Mammary epithelial cell (primary cell): ENCODE measurements around the gene MYOM3.

Experiments used
- CTCF ChIP-seq, 2 donors: IDR thresholded peaks in 1 of 2; conservative IDR thresholded peaks in 1 of 2; 2 replicates each; pipeline ENCODE4 v1.5.1; 2011 to 2012; ENCODE audit warnings: inconsistent platforms in 2 of 2, low read length in 2 of 2, mild to moderate bottlenecking in 2 of 2, control low read depth in 1 of 2, low read depth in 1 of 2; ENCODE audit not compliant: insufficient read depth in 1 of 2; ENCODE audit errors: extremely low read depth in 1 of 2
- EZH2 ChIP-seq: IDR thresholded peaks from 2 replicates; pipeline ENCODE4 v1.6.1; 2012; ENCODE audit warnings: low read length, inconsistent platforms, borderline replicate concordance

GRCh38 chr1:24077278-24077978 is 34.5 kb downstream of the MYOM3 start:
- no peak for TF ChIP-seq EZH2
- TF ChIP-seq CTCF (conservative IDR thresholded peaks at IDR 0.05 in 1 of 2, IDR thresholded peaks at IDR 0.05 in 1 of 2; ENCODE audit: extremely low read depth in 1 of 2, insufficient read depth in 1 of 2, low read depth in 1 of 2, low read length in 2 of 2) = no peak
